Measurements from ENCODE around the gene SLC25A29.

The SLC25A29 gene

DNA sequence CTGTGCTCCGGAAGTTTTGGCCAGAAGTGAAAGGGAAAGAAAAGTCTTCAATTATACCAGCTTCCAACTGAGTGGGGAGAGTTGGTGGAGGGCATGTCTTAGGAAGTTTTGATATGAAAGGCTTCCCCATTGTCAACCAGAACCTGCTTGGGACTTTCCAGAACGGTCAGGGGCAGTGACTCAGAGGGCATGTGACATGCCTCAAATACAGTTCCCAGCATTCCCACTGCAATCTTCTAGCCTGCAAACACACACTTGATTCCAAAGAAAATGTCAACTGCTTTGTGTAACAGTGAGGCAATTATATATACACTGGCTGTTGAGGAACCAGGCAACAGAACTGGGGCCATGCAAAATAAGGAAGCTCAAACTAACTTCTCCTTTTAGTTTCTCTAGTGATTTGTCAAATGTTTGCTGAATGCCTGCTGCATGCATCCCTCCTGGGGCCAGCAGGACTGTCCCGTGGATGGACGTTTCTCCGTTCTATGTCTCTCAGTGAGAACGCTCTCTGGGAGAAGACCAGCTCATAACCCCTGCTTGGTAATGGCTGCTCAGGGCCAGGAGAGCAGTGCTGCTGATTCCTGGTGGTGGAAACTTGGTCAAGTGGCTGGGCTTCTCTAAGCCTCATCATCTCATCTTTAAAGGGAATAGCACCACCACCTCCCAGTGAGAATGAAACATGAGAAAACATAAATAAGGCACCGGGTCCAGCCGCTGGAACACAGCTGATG, 35.2 kb upstream of the SLC25A29 start:
- Histone ChIP-seq H3K4me3 (ENCODE audit: low read length, poor library complexity, severe bottlenecking) (no peak overlapping the region), H3K4me2 (ENCODE audit: low read depth, low read length, poor library complexity, severe bottlenecking) (no peak overlapping the region)

DNA sequence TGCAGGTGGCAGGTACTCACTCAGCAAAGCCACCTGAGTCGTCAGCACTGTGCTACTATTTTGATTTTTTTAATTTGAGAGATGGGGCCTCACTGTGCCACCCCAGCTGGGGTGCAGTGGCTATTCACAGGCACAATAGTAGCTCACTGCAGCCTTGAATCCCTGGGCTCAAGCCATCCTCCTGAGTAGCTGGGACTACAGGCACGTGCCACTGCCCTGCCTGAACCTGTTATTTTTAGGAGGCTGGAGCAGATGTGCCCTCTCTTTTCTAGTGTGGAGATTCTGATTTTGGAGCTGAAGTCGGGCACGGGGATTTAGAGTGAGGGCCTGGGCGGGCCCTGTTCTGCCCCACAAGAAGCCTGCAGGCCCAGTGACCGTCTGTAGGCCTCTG, 34.2 kb upstream of the SLC25A29 start:
- TF ChIP-seq, protein P1, sequence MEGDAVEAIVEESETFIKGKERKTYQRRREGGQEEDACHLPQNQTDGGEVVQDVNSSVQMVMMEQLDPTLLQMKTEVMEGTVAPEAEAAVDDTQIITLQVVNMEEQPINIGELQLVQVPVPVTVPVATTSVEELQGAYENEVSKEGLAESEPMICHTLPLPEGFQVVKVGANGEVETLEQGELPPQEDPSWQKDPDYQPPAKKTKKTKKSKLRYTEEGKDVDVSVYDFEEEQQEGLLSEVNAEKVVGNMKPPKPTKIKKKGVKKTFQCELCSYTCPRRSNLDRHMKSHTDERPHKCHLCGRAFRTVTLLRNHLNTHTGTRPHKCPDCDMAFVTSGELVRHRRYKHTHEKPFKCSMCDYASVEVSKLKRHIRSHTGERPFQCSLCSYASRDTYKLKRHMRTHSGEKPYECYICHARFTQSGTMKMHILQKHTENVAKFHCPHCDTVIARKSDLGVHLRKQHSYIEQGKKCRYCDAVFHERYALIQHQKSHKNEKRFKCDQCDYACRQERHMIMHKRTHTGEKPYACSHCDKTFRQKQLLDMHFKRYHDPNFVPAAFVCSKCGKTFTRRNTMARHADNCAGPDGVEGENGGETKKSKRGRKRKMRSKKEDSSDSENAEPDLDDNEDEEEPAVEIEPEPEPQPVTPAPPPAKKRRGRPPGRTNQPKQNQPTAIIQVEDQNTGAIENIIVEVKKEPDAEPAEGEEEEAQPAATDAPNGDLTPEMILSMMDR (conservative IDR thresholded peaks at IDR 0.05; ENCODE audit: low read length) = no peak
- no peak for TF ChIP-seq EZH2phosphoT487 (IDR thresholded peaks at IDR 0.05; ENCODE audit: borderline replicate concordance)
- H4K20me1 ChIP-seq (ENCODE audit: insufficient read depth, low read length, poor library complexity, severe bottlenecking) = no peaks in the 10 kb centered on the region
- no peak overlapping the region for H3K4me3 ChIP-seq (ENCODE audit: low read length, poor library complexity, severe bottlenecking)
- no peaks in the 10 kb centered on the region for H3F3A ChIP-seq (ENCODE audit: low read depth)
- H3K36me3 ChIP-seq (ENCODE audit: insufficient read depth, low read length) = no peaks in the 10 kb centered on the region
- H3K4me2 ChIP-seq (ENCODE audit: low read depth, low read length, poor library complexity, severe bottlenecking) = no peak overlapping the region
- H2AFZ ChIP-seq (ENCODE audit: low read length) = no peak overlapping the region
- H3K79me2 ChIP-seq (ENCODE audit: insufficient read depth, low read length) = no peaks in the 10 kb centered on the region
- no peak overlapping the region for H3K9ac ChIP-seq (ENCODE audit: low read depth, low read length, poor library complexity, severe bottlenecking)
- no peaks in the 10 kb centered on the region for H3K9me3 ChIP-seq (ENCODE audit: insufficient read depth, low read depth, low read length)
- H3K4me1 ChIP-seq (ENCODE audit: insufficient read depth, low read length, poor library complexity, severe bottlenecking) = no peaks in the 10 kb centered on the region
- H3K9me2 ChIP-seq (replicated peaks; ENCODE audit: low read depth, low read length) = no peaks in the 10 kb centered on the region
- no peaks in the 10 kb centered on the region for H3K27me3 ChIP-seq (ENCODE audit: insufficient read depth, low read length, poor library complexity, severe bottlenecking)

More for the DNA sequence above, 35.2 kb upstream of the SLC25A29 start:
- H3K4me1 ChIP-seq (ENCODE audit: insufficient read depth, low read length, poor library complexity, severe bottlenecking) = no peaks in the 10 kb centered on the region
- H3K79me2 ChIP-seq (ENCODE audit: insufficient read depth, low read length) = no peaks in the 10 kb centered on the region
- H3K36me3 ChIP-seq (ENCODE audit: insufficient read depth, low read length) = peaks cover 2% of the 10 kb centered on the region; the same call in 1 of the 2 replicates
- H3K9ac ChIP-seq (ENCODE audit: low read depth, low read length, poor library complexity, severe bottlenecking) = no peak overlapping the region
- no peaks in the 10 kb centered on the region for H3K9me3 ChIP-seq (ENCODE audit: insufficient read depth, low read depth, low read length)
- no peaks in the 10 kb centered on the region for H4K20me1 ChIP-seq (ENCODE audit: insufficient read depth, low read length, poor library complexity, severe bottlenecking)
- H3K9me2 ChIP-seq (replicated peaks; ENCODE audit: low read depth, low read length) = no peaks in the 10 kb centered on the region
- no peaks in the 10 kb centered on the region for H3F3A ChIP-seq (ENCODE audit: low read depth)
- H3K27me3 ChIP-seq (ENCODE audit: insufficient read depth, low read length, poor library complexity, severe bottlenecking) = no peaks in the 10 kb centered on the region
- H2AFZ ChIP-seq (ENCODE audit: low read length) = no peak overlapping the region
- no peak for TF ChIP-seq EZH2phosphoT487 (IDR thresholded peaks at IDR 0.05; ENCODE audit: borderline replicate concordance)
- TF ChIP-seq, protein P1 (conservative IDR thresholded peaks at IDR 0.05; ENCODE audit: low read length) = no peak

DNA sequence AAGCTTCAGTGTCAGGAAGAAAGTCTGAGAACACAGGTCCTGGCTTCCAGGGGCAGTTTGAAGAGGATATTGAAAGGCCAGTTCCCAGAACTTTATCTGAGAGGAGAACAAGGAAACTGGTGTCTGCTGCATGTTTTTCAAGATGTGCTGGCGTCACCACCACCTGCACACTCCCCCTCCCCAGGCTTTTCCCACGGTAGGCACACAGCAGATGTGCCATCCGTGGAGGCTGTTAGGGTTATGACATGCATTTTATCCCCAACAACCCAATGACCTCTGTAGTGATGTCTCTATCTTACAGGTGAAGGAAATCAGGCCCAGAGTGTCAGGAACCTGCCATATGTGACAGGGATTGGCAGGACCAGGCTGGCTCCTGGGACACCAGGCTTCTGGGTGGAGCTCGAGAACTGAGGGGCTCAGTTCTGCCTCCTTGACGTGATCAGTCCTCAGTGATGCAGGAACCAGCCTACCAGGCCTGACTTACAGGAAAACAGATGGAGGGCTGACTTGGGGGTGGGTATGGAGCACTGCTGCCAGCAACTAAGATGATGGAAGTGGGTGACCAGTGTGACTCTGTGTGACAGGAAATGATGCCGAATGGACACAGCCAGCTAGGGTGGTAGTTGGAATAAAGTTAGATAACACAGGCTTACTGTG, 33.6 kb upstream of the SLC25A29 start:
- H3K36me3 ChIP-seq (ENCODE audit: insufficient read depth, low read length) = no peaks in the 10 kb centered on the region
- no peak overlapping the region for H3K4me2 ChIP-seq (ENCODE audit: low read depth, low read length, poor library complexity, severe bottlenecking)
- H3K9me3 ChIP-seq (ENCODE audit: insufficient read depth, low read depth, low read length) = no peaks in the 10 kb centered on the region
- no peak overlapping the region for H2AFZ ChIP-seq (ENCODE audit: low read length)
- H3F3A ChIP-seq (ENCODE audit: low read depth) = no peaks in the 10 kb centered on the region
- H3K27me3 ChIP-seq (ENCODE audit: insufficient read depth, low read length, poor library complexity, severe bottlenecking) = no peaks in the 10 kb centered on the region
- no peaks in the 10 kb centered on the region for H3K4me1 ChIP-seq (ENCODE audit: insufficient read depth, low read length, poor library complexity, severe bottlenecking)
- H3K9me2 ChIP-seq (replicated peaks; ENCODE audit: low read depth, low read length) = no peaks in the 10 kb centered on the region
- no peak overlapping the region for H3K9ac ChIP-seq (ENCODE audit: low read depth, low read length, poor library complexity, severe bottlenecking)
- H3K79me2 ChIP-seq (ENCODE audit: insufficient read depth, low read length) = no peaks in the 10 kb centered on the region
- H4K20me1 ChIP-seq (ENCODE audit: insufficient read depth, low read length, poor library complexity, severe bottlenecking) = no peaks in the 10 kb centered on the region
- TF ChIP-seq, protein P1 (conservative IDR thresholded peaks at IDR 0.05; ENCODE audit: low read length) = no peak
- TF ChIP-seq EZH2phosphoT487 (IDR thresholded peaks at IDR 0.05; ENCODE audit: borderline replicate concordance) = no peak
- H3K4me3 ChIP-seq (ENCODE audit: low read length, poor library complexity, severe bottlenecking) = no peak overlapping the region

Measured in Loucy (cell line).